GM04504 (cell line): ENCODE measurements around the gene ZMYND11.
"Not testable (repeated sequence)": the region's sequence is repeated elsewhere in the genome, so short reads cannot be mapped to it uniquely, and the experiment has no call there.

ENCODE experiments used
- DNase-seq: peaks from one replicate; pipeline ENCODE4 v3.0.0-alpha.2; 2012; ENCODE audit warnings: low read depth

ZMYND11 gene

DNA sequence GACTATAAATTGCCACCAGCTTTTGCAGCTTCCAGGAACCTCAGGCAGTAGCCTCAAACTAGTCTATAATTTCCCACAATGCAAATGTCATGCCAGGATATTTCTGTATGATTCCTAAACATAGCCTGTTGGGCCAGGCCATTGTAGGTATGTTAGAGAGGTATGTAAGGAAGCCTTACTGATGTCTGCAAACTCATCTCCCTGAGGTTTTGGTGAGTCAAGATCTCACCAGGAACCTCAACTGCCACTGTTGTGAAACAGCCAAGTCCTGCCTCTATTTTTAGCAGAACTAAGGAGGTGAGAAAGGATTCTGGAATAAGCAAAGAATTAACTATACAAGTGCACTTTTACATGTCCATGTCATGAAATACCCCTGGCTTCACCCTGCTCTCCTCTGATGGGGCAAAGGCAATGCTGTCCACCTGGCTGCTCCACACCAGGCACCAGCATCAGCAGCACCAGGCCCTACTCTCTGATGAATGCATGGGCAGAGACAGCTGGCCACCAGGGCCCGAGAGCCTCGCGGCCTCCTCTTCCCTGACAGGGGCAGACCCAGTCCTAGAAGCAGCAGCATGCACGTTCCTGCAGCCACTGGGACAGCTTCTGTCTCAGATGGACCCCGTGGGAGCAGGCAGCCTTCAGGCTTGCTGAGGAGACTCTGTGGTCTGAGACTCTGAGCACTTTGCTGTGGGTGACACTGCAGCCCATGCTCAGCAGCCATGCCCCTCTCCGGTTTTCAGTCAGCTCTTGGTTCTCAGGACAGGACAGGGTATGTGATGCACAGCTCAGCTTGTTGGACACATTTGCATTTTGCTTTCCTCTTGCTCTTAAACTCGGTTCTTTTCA, 147.3 kb downstream of the ZMYND11 start:
- DNase-seq: no peak

DNA sequence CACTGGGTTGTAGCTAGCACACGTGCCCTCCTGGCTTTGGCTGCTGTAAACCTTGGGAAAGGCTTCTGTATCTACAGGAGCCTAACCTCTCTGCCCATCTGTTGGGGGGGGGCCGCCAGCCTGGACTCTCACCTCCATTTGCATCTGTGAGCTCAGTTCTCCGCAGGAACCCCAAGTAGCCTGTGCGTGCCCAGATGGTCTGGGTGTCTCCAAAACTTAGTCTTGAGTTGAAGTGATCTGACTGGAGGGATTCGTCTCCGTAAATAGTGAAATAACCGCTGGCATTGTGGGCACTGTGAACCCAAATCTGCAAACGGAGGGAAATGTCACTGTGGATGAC, 147.9 kb downstream of the ZMYND11 start:
- no peak for DNase-seq

- no peak for DNase-seq
Measured at GRCh38 chr10:283916-284356, 148.7 kb downstream of the ZMYND11 start.

DNA sequence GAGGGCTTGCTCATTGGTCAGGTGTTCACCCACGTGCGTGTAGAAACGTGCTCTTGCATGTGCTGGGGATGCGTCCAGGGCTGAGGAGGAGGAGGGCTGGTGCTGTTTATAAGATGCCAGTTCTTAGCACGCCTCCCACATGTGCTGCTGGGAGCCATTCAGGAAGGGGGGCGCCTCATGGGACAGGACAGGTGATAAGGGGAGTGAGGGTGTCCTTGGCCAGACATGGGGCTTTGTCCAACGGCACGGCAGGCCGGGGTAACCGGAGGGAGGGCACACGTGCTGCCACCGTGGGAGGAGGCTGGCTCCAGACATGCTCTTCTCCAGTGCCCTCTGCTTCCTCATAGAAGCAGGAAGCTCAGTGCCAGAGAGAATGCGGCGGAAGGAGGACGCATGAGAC, 150.0 kb downstream of the ZMYND11 start:
- no peak for DNase-seq

GRCh38 chr10:287026-287709, 151.9 kb downstream of the ZMYND11 start:
- no peak for DNase-seq

DNA sequence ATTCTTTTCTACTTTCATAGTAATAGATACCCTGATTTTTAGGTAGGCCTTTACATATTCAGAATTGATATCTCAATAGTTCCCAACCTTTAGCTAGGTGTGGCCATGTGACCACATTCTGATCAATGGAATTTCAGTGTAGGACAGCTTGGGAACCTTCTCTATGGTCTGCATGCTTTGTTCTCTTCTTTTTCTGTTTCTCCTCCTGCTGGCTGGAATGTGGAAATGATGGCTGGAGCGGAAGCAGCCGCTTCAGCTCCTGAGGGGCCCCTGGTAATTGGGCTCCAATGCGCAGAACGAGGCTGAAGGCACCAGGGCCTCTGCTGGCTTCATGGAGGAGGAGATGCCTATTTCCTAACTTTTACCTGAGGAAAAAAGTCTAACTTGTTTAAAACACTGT, 152.6 kb downstream of the ZMYND11 start:
- no peak for DNase-seq

DNA sequence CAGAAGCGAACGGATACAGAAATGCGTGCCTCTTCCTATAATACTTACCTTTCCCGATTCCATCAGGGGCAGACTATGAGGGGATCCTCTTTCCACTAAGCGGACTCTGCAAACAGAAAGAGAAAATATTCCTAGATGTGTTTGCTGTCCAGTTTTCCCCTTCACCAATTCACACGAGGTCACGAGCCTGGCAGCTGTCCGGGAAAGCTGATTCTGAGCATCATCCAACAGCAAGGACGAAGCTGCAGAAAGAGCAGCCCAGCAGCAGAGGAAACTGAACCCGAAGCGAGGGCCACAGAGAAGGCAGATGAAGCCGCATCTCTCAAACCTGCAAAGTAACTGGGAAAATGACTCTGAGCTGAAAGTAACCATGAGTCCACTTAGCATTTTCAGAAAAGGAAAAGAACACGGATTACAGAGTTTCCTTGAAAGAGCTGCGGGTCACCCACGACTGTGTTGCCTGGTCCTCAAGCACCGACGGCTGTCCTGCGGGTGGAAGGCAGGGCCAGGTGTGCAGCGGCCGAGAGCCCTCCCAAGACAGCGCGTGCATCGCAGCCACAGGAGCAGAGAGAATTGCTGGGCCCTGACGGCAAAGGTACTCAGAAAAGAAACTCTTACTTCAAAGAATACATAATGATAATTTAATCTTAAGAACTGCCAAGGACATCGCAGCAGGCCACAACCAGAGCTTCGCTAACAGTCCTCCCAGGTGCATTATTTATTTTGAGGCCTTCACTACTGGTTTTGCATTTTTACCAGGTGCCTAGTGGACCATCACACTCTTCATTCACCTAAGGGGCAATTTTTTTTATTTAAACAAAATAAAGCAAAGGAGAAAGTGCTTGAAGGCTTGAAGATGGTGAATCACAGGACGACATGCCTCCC, 153.3 kb downstream of the ZMYND11 start:
- DNase-seq: no peak

DNA sequence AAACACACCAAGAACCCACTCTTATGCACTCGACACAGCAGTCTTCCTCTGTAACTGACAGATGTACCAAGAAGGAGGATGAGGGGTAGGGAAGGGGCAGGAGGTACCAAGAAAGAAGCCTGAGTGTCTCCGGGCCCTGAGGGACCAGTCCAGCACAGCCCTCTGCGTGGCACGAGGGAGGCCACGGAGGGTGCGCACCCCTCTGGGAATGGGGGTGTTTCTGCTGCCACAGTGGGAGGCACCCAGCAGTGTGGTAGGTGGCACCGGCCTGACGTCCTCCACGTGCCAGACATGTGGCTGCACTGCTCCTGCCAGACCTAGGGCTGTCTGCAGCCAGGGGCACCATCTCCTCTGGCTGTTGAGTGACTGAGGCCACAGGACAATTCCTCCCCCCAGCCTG, 154.3 kb downstream of the ZMYND11 start:
- DNase-seq: no peak

GRCh38 chr10:290026-290725, 154.9 kb downstream of the ZMYND11 start:
- DNase-seq: peak; percentile 69

DNA sequence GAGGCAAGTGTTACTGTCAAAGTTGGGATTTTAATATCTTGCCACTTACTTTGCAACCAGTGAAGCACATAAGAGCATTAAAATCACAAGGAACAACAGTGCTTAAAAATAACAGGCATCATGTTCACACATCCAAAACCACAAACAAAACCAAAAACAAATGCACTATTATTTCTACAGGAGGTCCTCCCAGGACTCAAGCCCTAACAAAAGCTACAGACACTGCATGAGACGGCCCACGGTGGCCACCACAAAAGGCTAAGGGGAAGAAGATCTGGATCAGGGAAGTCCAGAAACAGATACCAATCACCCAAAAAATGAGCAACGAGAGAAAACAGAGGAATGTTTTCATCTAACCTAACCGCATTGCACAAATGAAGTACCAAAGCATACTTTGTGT, 158.4 kb downstream of the ZMYND11 start:
- DNase-seq: no peak

DNA sequence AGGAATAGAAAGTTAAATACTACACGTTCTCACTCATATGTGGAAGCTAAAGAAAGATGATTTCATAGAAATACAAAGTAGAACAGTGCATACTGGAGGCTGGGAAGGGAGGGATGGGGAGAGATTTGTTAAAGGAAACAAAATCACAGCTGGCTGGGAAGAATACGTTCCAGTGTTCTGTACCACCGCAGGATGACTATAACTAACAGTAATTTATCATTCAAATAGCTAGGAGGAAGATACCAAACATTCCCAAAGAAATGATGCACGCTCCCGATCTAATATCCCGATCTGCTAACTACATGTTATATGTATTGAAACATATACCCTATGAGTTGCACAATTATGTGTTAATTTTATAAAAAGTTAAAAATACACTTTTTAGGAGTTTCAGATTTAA, 162.3 kb downstream of the ZMYND11 start:
- DNase-seq: no peak

DNA sequence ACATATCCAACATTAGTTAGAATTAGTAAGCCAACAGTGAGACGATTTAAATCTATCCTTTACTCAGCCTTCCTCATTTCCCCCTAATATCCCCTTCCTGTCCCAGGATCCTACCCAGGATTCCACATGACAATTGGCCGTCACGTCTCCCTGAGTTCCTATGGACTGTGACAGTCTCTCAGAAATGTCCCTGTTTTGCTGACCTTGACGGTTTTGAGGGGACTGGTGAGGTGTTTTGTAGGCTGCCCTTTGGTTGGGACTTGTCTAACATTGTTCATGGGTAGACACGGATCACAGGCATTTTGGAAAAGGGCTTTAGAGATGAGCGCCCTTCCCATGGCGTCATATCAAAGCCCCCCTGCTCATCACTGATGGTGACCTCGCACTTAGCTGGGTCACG, 162.8 kb downstream of the ZMYND11 start:
- no peak for DNase-seq

GRCh38 chr10:299512-299911, 164.3 kb downstream of the ZMYND11 start:
- DNase-seq: no peak

DNA sequence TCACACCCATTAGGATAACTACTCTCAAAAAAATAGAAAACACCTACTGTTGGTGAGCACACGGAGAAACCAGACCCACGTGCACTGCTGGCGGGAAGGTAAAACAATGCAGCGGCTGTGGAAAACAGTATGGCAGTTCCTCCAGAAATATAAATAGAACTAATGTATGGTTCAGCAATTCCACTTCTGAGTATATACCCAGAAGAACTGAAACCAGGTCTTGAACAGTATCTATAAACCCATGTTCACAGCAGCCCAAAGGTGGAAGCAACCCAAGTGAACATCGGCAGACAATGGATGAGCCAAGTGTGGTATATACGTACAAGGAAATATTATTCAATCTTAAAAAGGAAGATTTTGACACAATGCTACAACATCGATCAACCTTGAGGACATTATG, 164.7 kb downstream of the ZMYND11 start:
- DNase-seq: no peak

DNA sequence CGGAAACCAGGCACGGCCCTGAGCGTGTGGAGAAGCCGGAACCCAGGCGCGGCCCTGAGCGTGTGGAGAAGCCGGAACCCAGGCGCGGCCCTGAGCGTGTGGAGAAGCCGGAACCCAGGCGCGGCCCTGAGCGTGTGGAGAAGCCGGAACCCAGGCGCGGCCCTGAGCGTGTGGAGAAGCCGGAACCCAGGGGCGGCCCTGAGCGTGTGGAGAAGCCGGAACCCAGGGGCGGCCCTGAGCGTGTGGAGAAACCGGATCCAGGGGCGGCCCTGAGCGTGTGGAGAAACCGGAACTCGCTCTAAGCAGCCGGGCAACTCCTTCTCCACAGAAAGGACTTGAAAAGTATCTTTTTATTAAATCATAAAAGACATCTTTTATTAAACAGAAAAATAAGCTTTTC, 165.3 kb downstream of the ZMYND11 start:
- not testable (repeated sequence) for DNase-seq

DNA sequence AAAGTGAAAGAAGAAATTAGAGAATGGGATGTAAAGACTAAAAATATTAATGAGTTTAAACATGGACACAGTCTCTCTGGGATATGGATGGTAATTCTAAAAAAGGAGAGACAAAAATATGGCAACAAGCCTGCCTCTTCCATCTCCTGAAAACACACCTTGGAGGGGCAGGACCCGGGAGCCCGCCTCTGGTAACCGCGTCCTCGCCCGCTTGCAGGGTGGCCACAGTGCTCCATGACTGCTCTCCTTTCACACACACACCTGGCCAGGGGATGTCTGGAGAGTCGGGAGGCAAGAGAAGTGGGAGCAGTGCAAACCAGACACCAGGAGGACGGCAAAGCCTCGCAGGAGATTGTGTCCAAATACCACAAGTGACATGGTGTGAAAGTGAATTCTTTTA, 166.3 kb downstream of the ZMYND11 start:
- DNase-seq: no peak
